ENCODE results near the gene SLC25A22. TPM values are rescaled to one million over a fixed set of nuclear protein-coding genes. Genes with fewer than 3 reads are reported as not detected.

The SLC25A22 gene
- total and polyA plus RNA-seq, 10 of the 15 experiments (the other 5 are each of a cell fraction or from before 2014, with no cell fraction given): 0.27 to 27.0 (median 8.2) TPM

GRCh38 chr11:804599-804964 lies 6.5 kb upstream of the SLC25A22 start:
- 1% methylated on average over 18 of the region's 18 CpGs for WGBS (ENCODE audit: insufficient coverage, insufficient replicate concordance, low lambda C conversion rate, missing lambda C conversion rate)
- H3K9ac ChIP-seq (ENCODE audit: control insufficient read depth, insufficient read depth, low read length): peak overlapping the region; percentile 90
- ATAC-seq: no peak
- H3K27me3 ChIP-seq (replicated peaks in 1 of 2; ENCODE audit: control insufficient read depth in 2 of 2, insufficient read depth in 2 of 2, low read length in 1 of 2): no peaks in the 10 kb centered on the region
- no peak for FAIRE-seq
- CTCF ChIA-PET: no interaction called here
- in situ Hi-C loops (cut with MboI): loop anchor here (25.0 kb wide), 1 partner anchor 1583 kb away; the partner anchor contains the start of gene CD81
- peak overlapping the region; percentile 72 for H3K27ac ChIP-seq (ENCODE audit: control insufficient read depth, insufficient read depth)
- H4K20me1 ChIP-seq (ENCODE audit: control insufficient read depth, insufficient read depth): no peaks in the 10 kb centered on the region
- no peak for TF ChIP-seq IRF5 (IDR thresholded peaks at IDR 0.05; ENCODE audit: borderline replicate concordance)
- H3K9me3 ChIP-seq (replicated peaks; ENCODE audit: control insufficient read depth, insufficient read depth, low read length): no peaks in the 10 kb centered on the region
- peak overlapping the region; percentile 90 for H3K4me3 ChIP-seq
- SMC1A ChIA-PET (ENCODE audit: uncharacterized antibody, unreplicated experiment): no interaction called here
- RAD21 ChIA-PET (ENCODE audit: unreplicated experiment): interaction anchor here (0.5 kb wide), 1 partner anchor 220 kb away, joined by 3 read pairs; no protein-coding TSS in a partner anchor
- intact Hi-C loops (cut with micrococcal nuclease; ENCODE audit: unreplicated experiment): no loop called here
- POLR2A ChIA-PET: interaction anchor here (2.7 kb wide), 1 partner anchor 15 kb away, joined by 9 read pairs; the partner anchor contains the start of gene PNPLA2
- H3K4me1 ChIP-seq (ENCODE audit: control insufficient read depth, insufficient read depth, low read length): peaks cover 12% of the 10 kb centered on the region
- H3K4me2 ChIP-seq (ENCODE audit: control insufficient read depth, insufficient read depth): peak overlapping the region; percentile 95
- peak overlapping the region; percentile 44 for H2AFZ ChIP-seq (ENCODE audit: control insufficient read depth, low read depth, low read length)
- H3K79me2 ChIP-seq (ENCODE audit: control insufficient read depth, insufficient read depth, low read length): peaks cover 23% of the 10 kb centered on the region
- BruUV-seq (replicated peaks): no TSS peak
- DNase-seq (ENCODE audit: low read depth, low spot score): no peak
- H3K36me3 ChIP-seq (ENCODE audit: control insufficient read depth in 2 of 2, insufficient read depth in 2 of 2, low read length in 1 of 2): peaks cover 0 to 10% of the 10 kb centered on the region in 2 experiments; a peak in 2 of 4 replicates

DNA sequence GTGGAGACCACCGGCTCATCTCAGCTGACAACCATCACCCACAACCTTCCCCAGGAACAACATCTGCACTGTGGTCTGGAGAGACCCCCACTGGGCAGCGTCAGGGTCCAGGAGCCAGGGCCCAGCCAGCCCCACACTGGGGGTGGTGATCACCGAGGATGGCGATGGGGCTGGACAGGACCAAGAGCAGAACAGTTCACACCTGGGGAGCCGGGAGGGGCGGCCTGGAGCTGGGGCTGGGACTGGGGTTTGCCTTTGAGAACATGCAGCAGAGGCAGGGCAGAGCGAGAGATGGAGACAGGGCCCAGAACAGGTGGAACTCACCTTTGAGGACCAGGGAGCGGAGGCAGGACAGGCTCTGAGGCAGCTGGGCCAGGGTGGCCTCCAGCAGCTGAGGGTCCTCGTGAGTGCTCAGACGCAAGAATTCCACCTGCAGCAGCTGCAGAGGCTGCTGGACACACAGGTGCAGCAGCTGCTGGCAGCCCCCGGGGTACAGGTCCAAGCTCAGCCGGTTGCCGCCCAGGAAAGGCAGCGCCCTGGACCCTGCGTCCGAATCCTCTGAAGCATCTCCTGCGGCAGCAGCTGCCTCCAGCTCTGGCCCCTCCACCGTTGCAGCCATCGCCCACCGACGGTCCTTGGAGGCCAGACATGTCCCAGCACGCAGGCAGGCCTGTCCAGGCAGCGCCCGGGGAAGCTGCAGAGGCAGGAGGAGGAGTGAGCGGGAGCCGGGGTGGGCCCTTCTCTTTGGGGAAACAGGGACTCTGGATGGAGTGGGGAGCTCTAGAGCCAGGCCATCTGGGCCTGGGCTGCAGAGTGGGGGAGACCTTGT lies 5.9 kb upstream of the SLC25A22 start:
- in situ Hi-C loops (cut with MboI) (loop anchor here (25.0 kb wide), 1 partner anchor 1583 kb away; the partner anchor contains the start of gene CD81), intact Hi-C loops (cut with micrococcal nuclease; ENCODE audit: unreplicated experiment) (no loop called here)
- Histone ChIP-seq H3K4me3 (peak overlapping the region; percentile 90), H3K79me2 (ENCODE audit: control insufficient read depth, insufficient read depth, low read length) (peaks cover 19% of the 10 kb centered on the region), H3K36me3 (ENCODE audit: control insufficient read depth in 2 of 2, insufficient read depth in 2 of 2, low read length in 1 of 2) (peaks cover 0 to 10% of the 10 kb centered on the region in 2 experiments; a peak in 2 of 4 replicates), H3K4me1 (ENCODE audit: control insufficient read depth, insufficient read depth, low read length) (peaks cover 12% of the 10 kb centered on the region), H3K9me3 (replicated peaks; ENCODE audit: control insufficient read depth, insufficient read depth, low read length) (no peaks in the 10 kb centered on the region), H3K27me3 (replicated peaks in 1 of 2; ENCODE audit: control insufficient read depth in 2 of 2, insufficient read depth in 2 of 2, low read length in 1 of 2) (no peaks in the 10 kb centered on the region), H2AFZ (ENCODE audit: control insufficient read depth, low read depth, low read length) (no peak overlapping the region; the same call in 1 of the 2 replicates), H4K20me1 (ENCODE audit: control insufficient read depth, insufficient read depth) (no peaks in the 10 kb centered on the region), H3K27ac (ENCODE audit: control insufficient read depth, insufficient read depth) (peak overlapping the region; percentile 72), H3K4me2 (ENCODE audit: control insufficient read depth, insufficient read depth) (peak overlapping the region; percentile 95), H3K9ac (ENCODE audit: control insufficient read depth, insufficient read depth, low read length) (peak overlapping the region; percentile 90)
- 52% methylated on average over 24 of the region's 26 CpGs for WGBS (ENCODE audit: insufficient coverage, insufficient replicate concordance, low lambda C conversion rate, missing lambda C conversion rate)
- SMC1A ChIA-PET (ENCODE audit: uncharacterized antibody, unreplicated experiment): no interaction called here
- TF ChIP-seq MTA3 (IDR thresholded peaks at IDR 0.05; ENCODE audit: borderline replicate concordance, low read length): no peak
- no peak for ATAC-seq
- DNase-seq (ENCODE audit: low read depth, low spot score): no peak
- BruUV-seq (replicated peaks): no TSS peak
- POLR2A ChIA-PET: interaction anchor here (2.7 kb wide), 1 partner anchor 16 kb away, joined by 9 read pairs; the partner anchor contains the start of gene PNPLA2
- FAIRE-seq: no peak
- RAD21 ChIA-PET (ENCODE audit: unreplicated experiment): interaction anchor here (0.5 kb wide), 1 partner anchor 220 kb away, joined by 3 read pairs; no protein-coding TSS in a partner anchor
- CTCF ChIA-PET: no interaction called here
